Measurements from ENCODE around the gene EVX2.

Gene EVX2

GRCh38 chr2:176090862-176091261 lies 7.1 kb upstream of the EVX2 start:
- no peak for DNase-seq (ENCODE audit: insufficient read length, low spot score)
- no peak for FAIRE-seq
- TF ChIP-seq POLR2A (IDR thresholded peaks at IDR 0.05; ENCODE audit: low read depth, low read length): no peak

GRCh38 chr2:176089843-176090395 lies 6.2 kb upstream of the EVX2 start:
- DNase-seq (ENCODE audit: insufficient read length, low spot score): no peak
- TF ChIP-seq POLR2A (IDR thresholded peaks at IDR 0.05; ENCODE audit: low read depth, low read length): no peak
- no peak for FAIRE-seq

GRCh38 chr2:176088937-176089842 lies 5.4 kb upstream of the EVX2 start:
- DNase-seq (ENCODE audit: insufficient read length, low spot score) (no peak), FAIRE-seq (no peak)
- no peak for TF ChIP-seq POLR2A (IDR thresholded peaks at IDR 0.05; ENCODE audit: low read depth, low read length)

- TF ChIP-seq POLR2A (IDR thresholded peaks at IDR 0.05; ENCODE audit: low read depth, low read length): no peak
- FAIRE-seq (no peak), DNase-seq (ENCODE audit: insufficient read length, low spot score) (no peak)
These were observed 4.5 kb upstream of the EVX2 start for GRCh38 chr2:176088048-176088936.

GRCh38 chr2:176087330-176088047 lies 3.7 kb upstream of the EVX2 start:
- FAIRE-seq: no peak
- no peak for TF ChIP-seq POLR2A (IDR thresholded peaks at IDR 0.05; ENCODE audit: low read depth, low read length)
- no peak for DNase-seq (ENCODE audit: insufficient read length, low spot score)

- no peak for TF ChIP-seq POLR2A (IDR thresholded peaks at IDR 0.05; ENCODE audit: low read depth, low read length)
- FAIRE-seq (no peak), DNase-seq (ENCODE audit: insufficient read length, low spot score) (no peak)
These were observed 2.4 kb upstream of the EVX2 start for GRCh38 chr2:176085861-176086771.

GRCh38 chr2:176085120-176085788 lies 1.5 kb upstream of the EVX2 start:
- no peak for TF ChIP-seq POLR2A (IDR thresholded peaks at IDR 0.05; ENCODE audit: low read depth, low read length)
- FAIRE-seq: no peak
- DNase-seq (ENCODE audit: insufficient read length, low spot score): no peak

- DNase-seq (ENCODE audit: insufficient read length, low spot score): no peak
- FAIRE-seq: no peak
- no peak for TF ChIP-seq POLR2A (IDR thresholded peaks at IDR 0.05; ENCODE audit: low read depth, low read length)
These were observed 903 bp upstream of the EVX2 start for GRCh38 chr2:176084611-176085119.

GRCh38 chr2:176082824-176083751 lies 674 bp downstream of the EVX2 start:
- TF ChIP-seq POLR2A (IDR thresholded peaks at IDR 0.05; ENCODE audit: low read depth, low read length): no peak
- no peak for FAIRE-seq
- no peak for DNase-seq (ENCODE audit: insufficient read length, low spot score)

- no peak for FAIRE-seq
- no peak for DNase-seq (ENCODE audit: insufficient read length, low spot score)
- TF ChIP-seq POLR2A (IDR thresholded peaks at IDR 0.05; ENCODE audit: low read depth, low read length): no peak
These were observed 1.3 kb downstream of the EVX2 start for GRCh38 chr2:176082525-176082823.

GRCh38 chr2:176081837-176082524 lies 1.8 kb downstream of the EVX2 start:
- no peak for DNase-seq (ENCODE audit: insufficient read length, low spot score)
- no peak for FAIRE-seq
- no peak for TF ChIP-seq POLR2A (IDR thresholded peaks at IDR 0.05; ENCODE audit: low read depth, low read length)
